HepG2 (cell line): Measurements from ENCODE around the gene CLASP2. TPM values are rescaled to one million over a fixed set of nuclear protein-coding genes. Genes with fewer than 3 reads are reported as not detected.

Source experiments
- AGO2 ChIP-seq: fragments of 200-400 bp; formaldehyde crosslinking; optimal IDR thresholded peaks from 2 replicates; pipeline ENCODE3; 2017; ENCODE audit warnings: mild to moderate bottlenecking, low read depth, low read length, moderate library complexity
- ARHGAP35 ChIP-seq: sonication (generic); formaldehyde crosslinking; IDR thresholded peaks from 2 replicates; pipeline ENCODE4 v1.9.0; 2022; ENCODE audit warnings: mild to moderate bottlenecking, inconsistent platforms, moderate library complexity, missing genetic modification reagents, borderline replicate concordance
- CBX2 ChIP-seq, 2 experiments: fragments of 200-600 bp in 1 of 2; sonication (generic); formaldehyde crosslinking in 1 of 2; IDR thresholded peaks; 2 replicates each; pipeline versions ENCODE4 v1.7.0 to v1.8.1; 2018 to 2022; ENCODE audit warnings: low read depth in 2 of 2, low read length in 1 of 2, mild to moderate bottlenecking in 1 of 2, missing genetic modification reagents in 1 of 2
- CREM ChIP-seq, 2 experiments: sonication (generic) in 1 of 2; formaldehyde crosslinking in 1 of 2; IDR thresholded peaks; 2 replicates each; pipeline versions ENCODE4 v1.4.0 to v1.6.1; 2016 to 2020; ENCODE audit warnings: antibody characterized with exemption in 1 of 2, mild to moderate bottlenecking in 1 of 2, missing genetic modification reagents in 1 of 2
- NFYC ChIP-seq: IDR thresholded peaks from 2 replicates; pipeline ENCODE4 v1.6.1; 2016; ENCODE audit warnings: missing genetic modification reagents, missing compliant biosample characterization
- POGZ ChIP-seq: sonication (generic); formaldehyde crosslinking; IDR thresholded peaks from 2 replicates; pipeline ENCODE4 v1.4.0; 2020; ENCODE audit warnings: mild to moderate bottlenecking, missing genetic modification reagents
- SALL2 ChIP-seq: sonication (generic); formaldehyde crosslinking; IDR thresholded peaks from 2 replicates; pipeline ENCODE4 v1.8.1; 2023; ENCODE audit warnings: mild to moderate bottlenecking, missing genetic modification reagents, inconsistent platforms
- SNAI1 ChIP-seq: sonication (generic); formaldehyde crosslinking; IDR thresholded peaks from 2 replicates; pipeline ENCODE4 v1.5.0; 2020; ENCODE audit warnings: mild to moderate bottlenecking, missing genetic modification reagents, borderline replicate concordance
- ZFP90 ChIP-seq: sonication (generic); formaldehyde crosslinking; IDR thresholded peaks from 2 replicates; pipeline ENCODE4 v1.8.0; 2022; ENCODE audit warnings: missing genetic modification reagents, mild to moderate bottlenecking, inconsistent platforms, borderline replicate concordance
- ZGPAT ChIP-seq: IDR thresholded peaks from 2 replicates; pipeline ENCODE4 v1.6.1; 2016; ENCODE audit warnings: mild to moderate bottlenecking
- ZNF335 ChIP-seq: sonication (generic); formaldehyde crosslinking; IDR thresholded peaks from 2 replicates; pipeline ENCODE4 v1.4.0; 2020; ENCODE audit warnings: missing genetic modification reagents
- ZNF343 ChIP-seq: sonication (generic); formaldehyde crosslinking; IDR thresholded peaks from 2 replicates; pipeline ENCODE4 v1.4.0; 2020; ENCODE audit warnings: mild to moderate bottlenecking, missing genetic modification reagents
- ZNF549 ChIP-seq: sonication (generic); formaldehyde crosslinking; IDR thresholded peaks from 2 replicates; pipeline ENCODE4 v1.5.0; 2020; ENCODE audit warnings: missing genetic modification reagents
- ZNF558 ChIP-seq: sonication (generic); formaldehyde crosslinking; IDR thresholded peaks from 2 replicates; pipeline ENCODE4 v1.9.0; 2022; ENCODE audit warnings: mild to moderate bottlenecking, missing genetic modification reagents, borderline replicate concordance
- ZNF761 ChIP-seq: sonication (generic); formaldehyde crosslinking; conservative IDR thresholded peaks from 2 replicates; pipeline ENCODE4 v1.4.0; 2020; ENCODE audit warnings: mild to moderate bottlenecking, missing genetic modification reagents
- polyA plus RNA-seq, 8 experiments: library from polyadenylated mRNA; depleted of rRNA in 3 of 8; stranded (reverse) in 7 of 8; unstranded in 1 of 8; fragments of >200 nt; fragmentation: Illumina TruSeq in 4 of 8; extraction: Trizol in 4 of 8; gene quantifications; 2 replicates each; pipeline versions ENCODE4 v1.2.1 to v1.2.3, GENCODE V29; 2011 to 2016; ENCODE audit warnings: low read depth in 4 of 8, missing spikeins in 1 of 8, mixed read lengths in 1 of 8; ENCODE audit not compliant: insufficient read depth in 1 of 8
- total RNA-seq, 5 experiments: library from RNA; depleted of rRNA; stranded (reverse); fragments of >200 nt; fragmentation: Illumina TruSeq; extraction: Trizol; gene quantifications; 2 replicates each; pipeline ENCODE4 v1.2.3, GENCODE V29; 2016; ENCODE audit warnings: low read depth in 1 of 5
- TF ChIP-seq, protein P1 (sequence below): sonication (generic); formaldehyde crosslinking; IDR thresholded peaks from 2 replicates; pipeline ENCODE4 v1.5.1; 2020; ENCODE audit warnings: missing genetic modification reagents, mild to moderate bottlenecking, borderline replicate concordance
- TF ChIP-seq, protein P2 (sequence below): sonication (generic); formaldehyde crosslinking; IDR thresholded peaks from 2 replicates; pipeline ENCODE4 v1.4.0; 2020; ENCODE audit warnings: missing genetic modification reagents

The CLASP2 gene
- total and polyA plus RNA-seq, 2 of the 13 experiments (the other 11 are each of a cell fraction or from before 2014, with no cell fraction given): 15.7 to 34.8 TPM

DNA sequence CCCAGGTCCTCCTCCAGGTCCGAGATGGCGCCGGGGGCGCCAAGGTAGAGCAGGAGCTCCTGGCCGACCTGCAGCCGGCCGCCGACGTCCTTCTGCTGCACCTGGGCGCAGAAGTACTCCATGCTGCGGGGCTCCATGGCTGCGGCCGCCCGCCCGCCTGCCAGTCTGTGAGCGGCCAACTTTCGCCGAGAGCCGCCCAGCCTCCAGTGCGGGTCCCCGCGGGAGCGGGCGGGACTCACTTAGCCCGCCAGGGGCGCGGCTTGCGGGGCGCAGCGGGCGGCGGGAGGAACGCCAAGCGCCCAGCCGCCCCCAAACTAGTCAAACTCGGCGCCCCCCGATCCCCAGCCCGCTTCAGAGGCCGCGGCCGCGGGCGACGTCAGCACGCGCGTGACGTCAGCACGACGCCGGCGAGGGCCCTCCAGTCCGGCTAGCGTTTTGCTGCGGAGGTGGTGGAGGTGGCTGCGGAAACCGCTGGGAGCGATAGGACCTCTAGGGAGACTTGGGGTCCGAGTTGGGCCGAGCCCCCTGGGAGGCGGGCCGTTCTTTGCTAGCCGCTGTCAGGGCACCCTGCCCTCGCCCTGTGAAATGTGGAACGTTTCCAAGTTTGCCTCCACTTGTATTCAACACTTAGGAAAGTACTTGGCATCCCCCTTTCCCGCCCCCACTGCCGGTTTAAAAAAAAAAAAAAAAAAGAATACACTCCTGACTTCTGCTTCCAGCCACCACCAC, at the start of gene CLASP2 (continued):
- TF ChIP-seq, protein P1, sequence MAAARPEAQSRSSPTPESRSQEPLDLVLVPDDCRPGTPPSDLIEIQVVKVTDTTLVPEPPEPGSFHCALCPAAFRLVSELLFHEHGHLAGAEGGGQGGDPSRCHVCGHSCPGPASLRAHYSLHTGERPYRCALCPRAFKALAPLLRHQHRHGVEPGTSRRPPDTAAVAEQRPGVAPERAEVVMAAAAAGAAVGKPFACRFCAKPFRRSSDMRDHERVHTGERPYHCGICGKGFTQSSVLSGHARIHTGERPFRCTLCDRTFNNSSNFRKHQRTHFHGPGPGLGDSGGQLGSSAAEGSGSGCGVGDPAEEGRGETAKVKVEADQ (CRISPR knock-in tag): 0 out of 2 replicates have a peak, but pooled peaks have one; percentile 21
- TF ChIP-seq NFYC (CRISPR knock-in tag) (peak; percentile 66), ZNF549 (CRISPR knock-in tag) (no peak), AGO2 (peak; percentile 76), ZNF761 (CRISPR knock-in tag) (no peak), ZGPAT (CRISPR knock-in tag) (peak; percentile 87), ZNF335 (CRISPR knock-in tag) (peak; percentile 82; the same call in 1 of the 2 replicates), CREM (IDR thresholded peaks at IDR 0.05) (peak; percentile 68), CREM (CRISPR knock-in tag; IDR thresholded peaks at IDR 0.05) (0 out of 2 replicates have a peak, but pooled peaks have one; percentile 62), SNAI1 (CRISPR knock-in tag) (0 out of 2 replicates have a peak, but pooled peaks have one; percentile 55), CBX2 (IDR thresholded peaks at IDR 0.05; ENCODE audit: low read depth, low read length) (no peak), CBX2 (CRISPR knock-in tag; IDR thresholded peaks at IDR 0.05; ENCODE audit: low read depth) (no peak), ZNF343 (CRISPR knock-in tag) (peak; percentile 92), ARHGAP35 (CRISPR knock-in tag) (peak; percentile 30; the same call in 1 of the 2 replicates), POGZ (peak; percentile 64; the same call in 1 of the 2 replicates), ZNF558 (CRISPR knock-in tag) (peak; percentile 66; the same call in 1 of the 2 replicates), SALL2 (peak; percentile 48; the same call in 1 of the 2 replicates), ZFP90 (CRISPR knock-in tag) (no peak)
- TF ChIP-seq, protein P2, sequence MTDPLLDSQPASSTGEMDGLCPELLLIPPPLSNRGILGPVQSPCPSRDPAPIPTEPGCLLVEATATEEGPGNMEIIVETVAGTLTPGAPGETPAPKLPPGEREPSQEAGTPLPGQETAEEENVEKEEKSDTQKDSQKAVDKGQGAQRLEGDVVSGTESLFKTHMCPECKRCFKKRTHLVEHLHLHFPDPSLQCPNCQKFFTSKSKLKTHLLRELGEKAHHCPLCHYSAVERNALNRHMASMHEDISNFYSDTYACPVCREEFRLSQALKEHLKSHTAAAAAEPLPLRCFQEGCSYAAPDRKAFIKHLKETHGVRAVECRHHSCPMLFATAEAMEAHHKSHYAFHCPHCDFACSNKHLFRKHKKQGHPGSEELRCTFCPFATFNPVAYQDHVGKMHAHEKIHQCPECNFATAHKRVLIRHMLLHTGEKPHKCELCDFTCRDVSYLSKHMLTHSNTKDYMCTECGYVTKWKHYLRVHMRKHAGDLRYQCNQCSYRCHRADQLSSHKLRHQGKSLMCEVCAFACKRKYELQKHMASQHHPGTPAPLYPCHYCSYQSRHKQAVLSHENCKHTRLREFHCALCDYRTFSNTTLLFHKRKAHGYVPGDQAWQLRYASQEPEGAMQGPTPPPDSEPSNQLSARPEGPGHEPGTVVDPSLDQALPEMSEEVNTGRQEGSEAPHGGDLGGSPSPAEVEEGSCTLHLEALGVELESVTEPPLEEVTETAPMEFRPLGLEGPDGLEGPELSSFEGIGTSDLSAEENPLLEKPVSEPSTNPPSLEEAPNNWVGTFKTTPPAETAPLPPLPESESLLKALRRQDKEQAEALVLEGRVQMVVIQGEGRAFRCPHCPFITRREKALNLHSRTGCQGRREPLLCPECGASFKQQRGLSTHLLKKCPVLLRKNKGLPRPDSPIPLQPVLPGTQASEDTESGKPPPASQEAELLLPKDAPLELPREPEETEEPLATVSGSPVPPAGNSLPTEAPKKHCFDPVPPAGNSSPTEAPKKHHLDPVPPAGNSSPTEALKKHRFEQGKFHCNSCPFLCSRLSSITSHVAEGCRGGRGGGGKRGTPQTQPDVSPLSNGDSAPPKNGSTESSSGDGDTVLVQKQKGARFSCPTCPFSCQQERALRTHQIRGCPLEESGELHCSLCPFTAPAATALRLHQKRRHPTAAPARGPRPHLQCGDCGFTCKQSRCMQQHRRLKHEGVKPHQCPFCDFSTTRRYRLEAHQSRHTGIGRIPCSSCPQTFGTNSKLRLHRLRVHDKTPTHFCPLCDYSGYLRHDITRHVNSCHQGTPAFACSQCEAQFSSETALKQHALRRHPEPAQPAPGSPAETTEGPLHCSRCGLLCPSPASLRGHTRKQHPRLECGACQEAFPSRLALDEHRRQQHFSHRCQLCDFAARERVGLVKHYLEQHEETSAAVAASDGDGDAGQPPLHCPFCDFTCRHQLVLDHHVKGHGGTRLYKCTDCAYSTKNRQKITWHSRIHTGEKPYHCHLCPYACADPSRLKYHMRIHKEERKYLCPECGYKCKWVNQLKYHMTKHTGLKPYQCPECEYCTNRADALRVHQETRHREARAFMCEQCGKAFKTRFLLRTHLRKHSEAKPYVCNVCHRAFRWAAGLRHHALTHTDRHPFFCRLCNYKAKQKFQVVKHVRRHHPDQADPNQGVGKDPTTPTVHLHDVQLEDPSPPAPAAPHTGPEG (CRISPR knock-in tag): peak; percentile 95
